ENCODE data around the gene CALML4.

DNA sequence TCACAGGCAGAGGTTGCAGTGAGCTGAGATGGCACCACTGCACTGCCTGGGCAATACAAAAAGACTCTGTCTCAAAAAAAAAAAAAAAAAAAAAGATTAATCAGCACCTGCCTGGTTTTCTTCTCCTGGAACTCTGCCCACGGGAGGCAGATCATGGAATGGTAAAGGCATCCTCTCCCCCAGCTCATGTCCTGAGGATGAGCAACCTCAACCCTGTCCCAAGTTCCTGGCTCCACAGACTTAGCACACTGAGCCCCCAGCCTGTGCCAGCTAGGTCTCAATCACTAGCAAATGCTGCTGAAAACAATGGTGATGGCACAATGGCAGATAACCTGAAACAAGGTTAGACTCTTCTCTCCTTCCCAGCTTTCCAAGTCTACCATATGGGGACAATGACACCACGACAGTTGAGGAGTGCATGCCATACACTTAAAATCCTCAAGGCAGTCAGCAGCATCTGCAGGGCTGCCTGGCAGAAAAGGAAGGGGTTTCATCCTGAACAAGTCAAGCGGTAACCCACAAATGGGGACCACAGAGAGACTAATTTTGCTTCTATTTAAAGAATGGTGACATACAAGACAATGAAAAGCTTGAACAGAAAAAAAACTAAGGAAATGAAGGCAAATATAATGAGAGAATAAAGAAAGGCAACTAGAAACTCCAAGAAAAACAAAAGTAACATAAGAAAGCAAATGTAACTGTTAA, 19.6 kb upstream of the CALML4 start:
- TF ChIP-seq, protein P1, sequence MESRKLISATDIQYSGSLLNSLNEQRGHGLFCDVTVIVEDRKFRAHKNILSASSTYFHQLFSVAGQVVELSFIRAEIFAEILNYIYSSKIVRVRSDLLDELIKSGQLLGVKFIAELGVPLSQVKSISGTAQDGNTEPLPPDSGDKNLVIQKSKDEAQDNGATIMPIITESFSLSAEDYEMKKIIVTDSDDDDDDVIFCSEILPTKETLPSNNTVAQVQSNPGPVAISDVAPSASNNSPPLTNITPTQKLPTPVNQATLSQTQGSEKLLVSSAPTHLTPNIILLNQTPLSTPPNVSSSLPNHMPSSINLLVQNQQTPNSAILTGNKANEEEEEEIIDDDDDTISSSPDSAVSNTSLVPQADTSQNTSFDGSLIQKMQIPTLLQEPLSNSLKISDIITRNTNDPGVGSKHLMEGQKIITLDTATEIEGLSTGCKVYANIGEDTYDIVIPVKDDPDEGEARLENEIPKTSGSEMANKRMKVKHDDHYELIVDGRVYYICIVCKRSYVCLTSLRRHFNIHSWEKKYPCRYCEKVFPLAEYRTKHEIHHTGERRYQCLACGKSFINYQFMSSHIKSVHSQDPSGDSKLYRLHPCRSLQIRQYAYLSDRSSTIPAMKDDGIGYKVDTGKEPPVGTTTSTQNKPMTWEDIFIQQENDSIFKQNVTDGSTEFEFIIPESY (IDR thresholded peaks at IDR 0.05) = no peak
- TF ChIP-seq, protein P2, sequence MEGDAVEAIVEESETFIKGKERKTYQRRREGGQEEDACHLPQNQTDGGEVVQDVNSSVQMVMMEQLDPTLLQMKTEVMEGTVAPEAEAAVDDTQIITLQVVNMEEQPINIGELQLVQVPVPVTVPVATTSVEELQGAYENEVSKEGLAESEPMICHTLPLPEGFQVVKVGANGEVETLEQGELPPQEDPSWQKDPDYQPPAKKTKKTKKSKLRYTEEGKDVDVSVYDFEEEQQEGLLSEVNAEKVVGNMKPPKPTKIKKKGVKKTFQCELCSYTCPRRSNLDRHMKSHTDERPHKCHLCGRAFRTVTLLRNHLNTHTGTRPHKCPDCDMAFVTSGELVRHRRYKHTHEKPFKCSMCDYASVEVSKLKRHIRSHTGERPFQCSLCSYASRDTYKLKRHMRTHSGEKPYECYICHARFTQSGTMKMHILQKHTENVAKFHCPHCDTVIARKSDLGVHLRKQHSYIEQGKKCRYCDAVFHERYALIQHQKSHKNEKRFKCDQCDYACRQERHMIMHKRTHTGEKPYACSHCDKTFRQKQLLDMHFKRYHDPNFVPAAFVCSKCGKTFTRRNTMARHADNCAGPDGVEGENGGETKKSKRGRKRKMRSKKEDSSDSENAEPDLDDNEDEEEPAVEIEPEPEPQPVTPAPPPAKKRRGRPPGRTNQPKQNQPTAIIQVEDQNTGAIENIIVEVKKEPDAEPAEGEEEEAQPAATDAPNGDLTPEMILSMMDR (IDR thresholded peaks at IDR 0.05; ENCODE audit: low read depth, low read length, missing input control) = no peak
- TF ChIP-seq RXRA (IDR thresholded peaks at IDR 0.05) = no peak

All from liver (tissue), 3 donors.